GM06990 (cell line): ENCODE data around the gene LHFPL2.

ENCODE experiments used
- DNase-seq: peaks from one replicate; pipeline ENCODE4 v3.0.0-alpha.2; 2011; ENCODE audit not compliant: insufficient read length; ENCODE audit errors: extremely low read depth
- H3K27me3 ChIP-seq: replicated peaks from 2 replicates; pipeline ENCODE4 v1.6.0; 2011; ENCODE audit warnings: low read length; ENCODE audit not compliant: control insufficient read depth, insufficient read depth
- H3K36me3 ChIP-seq: 2 replicates; pipeline ENCODE4 v1.5.1; 2011; ENCODE audit warnings: low read length; ENCODE audit not compliant: control insufficient read depth, insufficient read depth
- H3K4me3 ChIP-seq: replicated peaks from 2 replicates; pipeline ENCODE4 v1.5.1; 2011; ENCODE audit warnings: low read depth, mild to moderate bottlenecking, control low read depth, low read length
- CTCF ChIP-seq: IDR thresholded peaks from 2 replicates; pipeline ENCODE4 v1.5.1; 2011; ENCODE audit warnings: low read length, control low read depth, mild to moderate bottlenecking, inconsistent platforms; ENCODE audit not compliant: insufficient read depth, poor library complexity, severe bottlenecking

The LHFPL2 gene

GRCh38 chr5:78595458-78595921 is 53.1 kb downstream of the LHFPL2 start:
- Histone ChIP-seq H3K27me3 (no peaks in the 10 kb centered on the region), H3K4me3 (no peak overlapping the region), H3K36me3 (peaks cover 2% of the 10 kb centered on the region)
- DNase-seq, result no peak
- TF ChIP-seq CTCF, result no peak

GRCh38 chr5:78594610-78595457 is 53.7 kb downstream of the LHFPL2 start:
- no peak overlapping the region for H3K4me3 ChIP-seq
- no peak for DNase-seq
- H3K27me3 ChIP-seq, result no peaks in the 10 kb centered on the region
- H3K36me3 ChIP-seq, result peaks cover 2% of the 10 kb centered on the region
- no peak for TF ChIP-seq CTCF

GRCh38 chr5:78594021-78594420 is 54.6 kb downstream of the LHFPL2 start:
- TF ChIP-seq CTCF, result no peak
- Histone ChIP-seq H3K36me3 (peaks cover 4% of the 10 kb centered on the region), H3K4me3 (no peak overlapping the region), H3K27me3 (no peaks in the 10 kb centered on the region)
- no peak for DNase-seq

- Histone ChIP-seq H3K36me3 (peaks cover 4% of the 10 kb centered on the region), H3K4me3 (no peak overlapping the region), H3K27me3 (no peaks in the 10 kb centered on the region)
- no peak for TF ChIP-seq CTCF
- DNase-seq, result no peak
Measured at GRCh38 chr5:78593465-78593864, 55.1 kb downstream of the LHFPL2 start.

- no peak for TF ChIP-seq CTCF
- no peak for DNase-seq
- H3K4me3 ChIP-seq, result no peak overlapping the region
- H3K36me3 ChIP-seq, result peaks cover 4% of the 10 kb centered on the region
- no peaks in the 10 kb centered on the region for H3K27me3 ChIP-seq
Measured at GRCh38 chr5:78592735-78593386, 55.7 kb downstream of the LHFPL2 start.
